ENCODE data around the gene HARBI1. TPM values are rescaled to one million over a fixed set of nuclear protein-coding genes. Genes with fewer than 3 reads are reported as not detected.

The HARBI1 gene
- total and polyA plus RNA-seq, 2 of the 8 experiments (the other 6 are each of a cell fraction or from before 2014, with no cell fraction given): 3.8 to 5.1 TPM

DNA sequence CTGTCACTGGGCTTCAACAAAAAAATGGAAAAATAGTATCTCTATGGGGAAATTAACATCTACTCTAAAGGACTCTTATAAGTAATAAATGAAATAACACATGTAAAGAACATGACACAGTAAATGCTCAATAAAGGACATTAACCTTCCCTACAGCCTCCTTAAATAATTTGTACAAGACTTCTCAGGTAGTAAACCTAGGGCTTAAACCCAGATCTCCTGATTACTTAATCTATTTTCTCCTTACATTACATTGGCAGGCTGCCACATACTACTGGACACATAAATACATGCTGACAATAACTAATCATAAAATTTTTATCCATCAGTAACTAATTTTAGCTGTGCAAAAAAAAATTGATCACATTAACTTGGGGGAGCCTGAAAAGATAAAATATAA, 28.1 kb downstream of the HARBI1 start (continued):
- TF ChIP-seq, protein P1, sequence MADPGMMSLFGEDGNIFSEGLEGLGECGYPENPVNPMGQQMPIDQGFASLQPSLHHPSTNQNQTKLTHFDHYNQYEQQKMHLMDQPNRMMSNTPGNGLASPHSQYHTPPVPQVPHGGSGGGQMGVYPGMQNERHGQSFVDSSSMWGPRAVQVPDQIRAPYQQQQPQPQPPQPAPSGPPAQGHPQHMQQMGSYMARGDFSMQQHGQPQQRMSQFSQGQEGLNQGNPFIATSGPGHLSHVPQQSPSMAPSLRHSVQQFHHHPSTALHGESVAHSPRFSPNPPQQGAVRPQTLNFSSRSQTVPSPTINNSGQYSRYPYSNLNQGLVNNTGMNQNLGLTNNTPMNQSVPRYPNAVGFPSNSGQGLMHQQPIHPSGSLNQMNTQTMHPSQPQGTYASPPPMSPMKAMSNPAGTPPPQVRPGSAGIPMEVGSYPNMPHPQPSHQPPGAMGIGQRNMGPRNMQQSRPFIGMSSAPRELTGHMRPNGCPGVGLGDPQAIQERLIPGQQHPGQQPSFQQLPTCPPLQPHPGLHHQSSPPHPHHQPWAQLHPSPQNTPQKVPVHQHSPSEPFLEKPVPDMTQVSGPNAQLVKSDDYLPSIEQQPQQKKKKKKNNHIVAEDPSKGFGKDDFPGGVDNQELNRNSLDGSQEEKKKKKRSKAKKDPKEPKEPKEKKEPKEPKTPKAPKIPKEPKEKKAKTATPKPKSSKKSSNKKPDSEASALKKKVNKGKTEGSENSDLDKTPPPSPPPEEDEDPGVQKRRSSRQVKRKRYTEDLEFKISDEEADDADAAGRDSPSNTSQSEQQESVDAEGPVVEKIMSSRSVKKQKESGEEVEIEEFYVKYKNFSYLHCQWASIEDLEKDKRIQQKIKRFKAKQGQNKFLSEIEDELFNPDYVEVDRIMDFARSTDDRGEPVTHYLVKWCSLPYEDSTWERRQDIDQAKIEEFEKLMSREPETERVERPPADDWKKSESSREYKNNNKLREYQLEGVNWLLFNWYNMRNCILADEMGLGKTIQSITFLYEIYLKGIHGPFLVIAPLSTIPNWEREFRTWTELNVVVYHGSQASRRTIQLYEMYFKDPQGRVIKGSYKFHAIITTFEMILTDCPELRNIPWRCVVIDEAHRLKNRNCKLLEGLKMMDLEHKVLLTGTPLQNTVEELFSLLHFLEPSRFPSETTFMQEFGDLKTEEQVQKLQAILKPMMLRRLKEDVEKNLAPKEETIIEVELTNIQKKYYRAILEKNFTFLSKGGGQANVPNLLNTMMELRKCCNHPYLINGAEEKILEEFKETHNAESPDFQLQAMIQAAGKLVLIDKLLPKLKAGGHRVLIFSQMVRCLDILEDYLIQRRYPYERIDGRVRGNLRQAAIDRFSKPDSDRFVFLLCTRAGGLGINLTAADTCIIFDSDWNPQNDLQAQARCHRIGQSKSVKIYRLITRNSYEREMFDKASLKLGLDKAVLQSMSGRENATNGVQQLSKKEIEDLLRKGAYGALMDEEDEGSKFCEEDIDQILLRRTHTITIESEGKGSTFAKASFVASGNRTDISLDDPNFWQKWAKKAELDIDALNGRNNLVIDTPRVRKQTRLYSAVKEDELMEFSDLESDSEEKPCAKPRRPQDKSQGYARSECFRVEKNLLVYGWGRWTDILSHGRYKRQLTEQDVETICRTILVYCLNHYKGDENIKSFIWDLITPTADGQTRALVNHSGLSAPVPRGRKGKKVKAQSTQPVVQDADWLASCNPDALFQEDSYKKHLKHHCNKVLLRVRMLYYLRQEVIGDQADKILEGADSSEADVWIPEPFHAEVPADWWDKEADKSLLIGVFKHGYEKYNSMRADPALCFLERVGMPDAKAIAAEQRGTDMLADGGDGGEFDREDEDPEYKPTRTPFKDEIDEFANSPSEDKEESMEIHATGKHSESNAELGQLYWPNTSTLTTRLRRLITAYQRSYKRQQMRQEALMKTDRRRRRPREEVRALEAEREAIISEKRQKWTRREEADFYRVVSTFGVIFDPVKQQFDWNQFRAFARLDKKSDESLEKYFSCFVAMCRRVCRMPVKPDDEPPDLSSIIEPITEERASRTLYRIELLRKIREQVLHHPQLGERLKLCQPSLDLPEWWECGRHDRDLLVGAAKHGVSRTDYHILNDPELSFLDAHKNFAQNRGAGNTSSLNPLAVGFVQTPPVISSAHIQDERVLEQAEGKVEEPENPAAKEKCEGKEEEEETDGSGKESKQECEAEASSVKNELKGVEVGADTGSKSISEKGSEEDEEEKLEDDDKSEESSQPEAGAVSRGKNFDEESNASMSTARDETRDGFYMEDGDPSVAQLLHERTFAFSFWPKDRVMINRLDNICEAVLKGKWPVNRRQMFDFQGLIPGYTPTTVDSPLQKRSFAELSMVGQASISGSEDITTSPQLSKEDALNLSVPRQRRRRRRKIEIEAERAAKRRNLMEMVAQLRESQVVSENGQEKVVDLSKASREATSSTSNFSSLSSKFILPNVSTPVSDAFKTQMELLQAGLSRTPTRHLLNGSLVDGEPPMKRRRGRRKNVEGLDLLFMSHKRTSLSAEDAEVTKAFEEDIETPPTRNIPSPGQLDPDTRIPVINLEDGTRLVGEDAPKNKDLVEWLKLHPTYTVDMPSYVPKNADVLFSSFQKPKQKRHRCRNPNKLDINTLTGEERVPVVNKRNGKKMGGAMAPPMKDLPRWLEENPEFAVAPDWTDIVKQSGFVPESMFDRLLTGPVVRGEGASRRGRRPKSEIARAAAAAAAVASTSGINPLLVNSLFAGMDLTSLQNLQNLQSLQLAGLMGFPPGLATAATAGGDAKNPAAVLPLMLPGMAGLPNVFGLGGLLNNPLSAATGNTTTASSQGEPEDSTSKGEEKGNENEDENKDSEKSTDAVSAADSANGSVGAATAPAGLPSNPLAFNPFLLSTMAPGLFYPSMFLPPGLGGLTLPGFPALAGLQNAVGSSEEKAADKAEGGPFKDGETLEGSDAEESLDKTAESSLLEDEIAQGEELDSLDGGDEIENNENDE (IDR thresholded peaks at IDR 0.05; ENCODE audit: insufficient replicate concordance, low read length): no peak
- TF ChIP-seq ASH2L (IDR thresholded peaks at IDR 0.05; ENCODE audit: low read length) (no peak), CREB1 (IDR thresholded peaks at IDR 0.05) (no peak), YY1 (IDR thresholded peaks at IDR 0.05; ENCODE audit: low read depth, low read length) (no peak), TBP (IDR thresholded peaks at IDR 0.05; ENCODE audit: low read depth, low read length) (no peak), GABPA (IDR thresholded peaks at IDR 0.05; ENCODE audit: borderline replicate concordance, insufficient read depth, low read length) (no peak)

Measured in H1 (cell line).